ENCODE data around the gene TUBA1C.

GRCh38 chr12:49323524-49324097 is 58.7 kb downstream of the TUBA1C start:
- TF ChIP-seq, protein P1, sequence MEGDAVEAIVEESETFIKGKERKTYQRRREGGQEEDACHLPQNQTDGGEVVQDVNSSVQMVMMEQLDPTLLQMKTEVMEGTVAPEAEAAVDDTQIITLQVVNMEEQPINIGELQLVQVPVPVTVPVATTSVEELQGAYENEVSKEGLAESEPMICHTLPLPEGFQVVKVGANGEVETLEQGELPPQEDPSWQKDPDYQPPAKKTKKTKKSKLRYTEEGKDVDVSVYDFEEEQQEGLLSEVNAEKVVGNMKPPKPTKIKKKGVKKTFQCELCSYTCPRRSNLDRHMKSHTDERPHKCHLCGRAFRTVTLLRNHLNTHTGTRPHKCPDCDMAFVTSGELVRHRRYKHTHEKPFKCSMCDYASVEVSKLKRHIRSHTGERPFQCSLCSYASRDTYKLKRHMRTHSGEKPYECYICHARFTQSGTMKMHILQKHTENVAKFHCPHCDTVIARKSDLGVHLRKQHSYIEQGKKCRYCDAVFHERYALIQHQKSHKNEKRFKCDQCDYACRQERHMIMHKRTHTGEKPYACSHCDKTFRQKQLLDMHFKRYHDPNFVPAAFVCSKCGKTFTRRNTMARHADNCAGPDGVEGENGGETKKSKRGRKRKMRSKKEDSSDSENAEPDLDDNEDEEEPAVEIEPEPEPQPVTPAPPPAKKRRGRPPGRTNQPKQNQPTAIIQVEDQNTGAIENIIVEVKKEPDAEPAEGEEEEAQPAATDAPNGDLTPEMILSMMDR (IDR thresholded peaks at IDR 0.05), result no peak
- no peak for TF ChIP-seq POLR2A (IDR thresholded peaks at IDR 0.05)
